A549 (cell line): ENCODE results near the gene ARMH3. TPM values are rescaled to one million over a fixed set of nuclear protein-coding genes. Genes with fewer than 3 reads are reported as not detected.
A peak's percentile ranks its signal among the peaks of the same experiment; 100 is the strongest.

ENCODE experiments used
- BHLHE40 ChIP-seq: IDR thresholded peaks from 2 replicates; pipeline ENCODE4 v1.6.1; 2012; ENCODE audit warnings: low read depth, low read length, inconsistent platforms
- CBX2 ChIP-seq: fragments of 200-600 bp; sonication (generic); IDR thresholded peaks from 2 replicates; pipeline ENCODE4 v1.6.1; 2016; ENCODE audit warnings: low read depth, mild to moderate bottlenecking, borderline replicate concordance
- CBX8 ChIP-seq: fragments of 200-600 bp; sonication (generic); IDR thresholded peaks from 2 replicates; pipeline ENCODE4 v1.6.1; 2016
- CEBPB ChIP-seq, 2 experiments: fragments of >200 bp in 1 of 2; sonication (Bioruptor Twin) in 1 of 2; formaldehyde crosslinking in 1 of 2; IDR thresholded peaks; 2 replicates each; pipeline ENCODE4 v1.6.1; 2012 to 2016
- CHD2 ChIP-seq: fragments of 150-350 bp; IDR thresholded peaks from 2 replicates; pipeline ENCODE4 v1.6.1; 2014; ENCODE audit warnings: low read length; ENCODE audit not compliant: partially characterized antibody
- EHF ChIP-seq: fragments of 250-450 bp; sonication (Bioruptor Pico); IDR thresholded peaks from 2 replicates; pipeline ENCODE4 v1.5.0; 2020; ENCODE audit warnings: mild to moderate bottlenecking
- ELK1 ChIP-seq: fragments of 150-350 bp; IDR thresholded peaks from 2 replicates; pipeline ENCODE4 v1.6.1; 2014; ENCODE audit warnings: low read depth, mild to moderate bottlenecking, low read length
- FOXS1 ChIP-seq: fragments of 250-450 bp; sonication (Bioruptor Pico); IDR thresholded peaks from 2 replicates; pipeline ENCODE4 v1.5.0; 2020; ENCODE audit warnings: mild to moderate bottlenecking, moderate library complexity
- HEYL ChIP-seq: fragments of 250-450 bp; sonication (Bioruptor Pico); IDR thresholded peaks from 2 replicates; pipeline ENCODE4 v1.8.0; 2021; ENCODE audit warnings: mild to moderate bottlenecking, moderate library complexity
- HMGXB4 ChIP-seq: fragments of 250-450 bp; sonication (Bioruptor Pico); IDR thresholded peaks from 2 replicates; pipeline ENCODE4 v1.5.0; 2021; ENCODE audit warnings: mild to moderate bottlenecking, moderate library complexity, borderline replicate concordance
- HOXB5 ChIP-seq: fragments of 250-450 bp; sonication (Bioruptor Pico); IDR thresholded peaks from 2 replicates; pipeline ENCODE4 v1.5.0; 2020; ENCODE audit warnings: mild to moderate bottlenecking, moderate library complexity
- JUN ChIP-seq, 2 experiments: fragments of >200 bp; sonication (Bioruptor Twin); formaldehyde crosslinking; IDR thresholded peaks; 2 replicates in 1 of 2; 3 replicates in 1 of 2; pipeline ENCODE4 v1.6.1; 2016 to 2017
- KDM5A ChIP-seq: fragments of 200-600 bp; sonication (generic); IDR thresholded peaks from 2 replicates; pipeline ENCODE4 v1.6.1; 2016; ENCODE audit warnings: antibody characterized with exemption, mild to moderate bottlenecking
- MAFK ChIP-seq: fragments of 450-650 bp; IDR thresholded peaks from 2 replicates; pipeline ENCODE4 v1.6.1; 2014; ENCODE audit not compliant: partially characterized antibody
- MYC ChIP-seq: IDR thresholded peaks from 2 replicates; pipeline ENCODE4 v1.6.1; 2012; ENCODE audit warnings: mild to moderate bottlenecking, inconsistent platforms, low read length, improper control_type of control experiment, borderline replicate concordance
- NFE2L2 ChIP-seq: fragments of 150-350 bp; conservative IDR thresholded peaks from 2 replicates; pipeline ENCODE4 v1.6.1; 2014; ENCODE audit warnings: low read length
- NPAS2 ChIP-seq: fragments of 250-450 bp; sonication (Bioruptor Pico); IDR thresholded peaks from 2 replicates; pipeline ENCODE4 v1.8.0; 2022; ENCODE audit warnings: mild to moderate bottlenecking, moderate library complexity, borderline replicate concordance
- PHF8 ChIP-seq: fragments of 200-600 bp; sonication (generic); IDR thresholded peaks from 2 replicates; pipeline ENCODE4 v1.6.1; 2016; ENCODE audit warnings: low read depth, mild to moderate bottlenecking, antibody characterized with exemption, moderate library complexity, borderline replicate concordance
- RAD21 ChIP-seq, 2 experiments: fragments of >200 bp in 1 of 2; sonication (Bioruptor Twin) in 1 of 2; formaldehyde crosslinking in 1 of 2; IDR thresholded peaks in 1 of 2; conservative IDR thresholded peaks in 1 of 2; 2 replicates in 1 of 2; 3 replicates in 1 of 2; pipeline ENCODE4 v1.6.1; 2012 to 2018; ENCODE audit warnings: inconsistent platforms in 1 of 2
- RCOR1 ChIP-seq: fragments of 150-350 bp; IDR thresholded peaks from 2 replicates; pipeline ENCODE4 v1.6.1; 2014; ENCODE audit warnings: antibody characterized with exemption, low read length, low read depth
- REST ChIP-seq: fragments of 200-600 bp; sonication (generic); IDR thresholded peaks from 2 replicates; pipeline ENCODE4 v1.6.1; 2016; ENCODE audit warnings: antibody characterized with exemption, mild to moderate bottlenecking, moderate library complexity
- RNF2 ChIP-seq: fragments of 200-600 bp; sonication (generic); IDR thresholded peaks from 2 replicates; pipeline ENCODE4 v1.6.1; 2016; ENCODE audit warnings: low read depth, mild to moderate bottlenecking, antibody characterized with exemption, moderate library complexity, borderline replicate concordance
- SMC3 ChIP-seq: fragments of >200 bp; sonication (Bioruptor Twin); formaldehyde crosslinking; IDR thresholded peaks from 3 replicates; pipeline ENCODE4 v1.6.1; 2018; ENCODE audit warnings: inconsistent platforms
- SREBF2 ChIP-seq: fragments of 450-650 bp; IDR thresholded peaks from 2 replicates; pipeline ENCODE4 v1.6.1; 2014; ENCODE audit warnings: mild to moderate bottlenecking, moderate library complexity
- TFCP2L1 ChIP-seq: fragments of 250-450 bp; sonication (Bioruptor Pico); IDR thresholded peaks from 2 replicates; pipeline ENCODE4 v1.5.0; 2021; ENCODE audit warnings: mild to moderate bottlenecking
- TP53 ChIP-seq: fragments of 250-450 bp; sonication (Bioruptor Pico); IDR thresholded peaks from 2 replicates; pipeline ENCODE4 v1.5.0; 2021; ENCODE audit warnings: mild to moderate bottlenecking, moderate library complexity
- USF2 ChIP-seq: fragments of 450-650 bp; IDR thresholded peaks from 2 replicates; pipeline ENCODE4 v1.6.1; 2014; ENCODE audit warnings: antibody characterized with exemption
- ZC3H11A ChIP-seq: fragments of 450-650 bp; IDR thresholded peaks from 2 replicates; pipeline ENCODE4 v1.6.1; 2014; ENCODE audit warnings: antibody characterized with exemption, mild to moderate bottlenecking
- ZFP36 ChIP-seq: fragments of 450-650 bp; IDR thresholded peaks from 2 replicates; pipeline ENCODE4 v1.6.1; 2014; ENCODE audit warnings: borderline replicate concordance; ENCODE audit not compliant: partially characterized antibody
- ZNF302 ChIP-seq: fragments of 250-450 bp; sonication (Bioruptor Pico); IDR thresholded peaks from 2 replicates; pipeline ENCODE4 v1.9.0; 2021; ENCODE audit warnings: inconsistent platforms, mild to moderate bottlenecking, moderate library complexity
- polyA plus RNA-seq, 4 experiments: library from polyadenylated mRNA; depleted of rRNA in 3 of 4; stranded (reverse); fragments of >200 nt; fragmentation: RNase III in 1 of 4; extraction: RNeasy Plus Mini Kit Qiagen cat#74134 plus additional on column Dnase treatment in 1 of 4; gene quantifications; 2 replicates in 3 of 4; 3 replicates in 1 of 4; pipeline ENCODE4 v1.2.3, GENCODE V29; 2011 to 2017

The ARMH3 gene
- polyA plus RNA-seq, 2 of the 4 experiments (the other 2 are of a cell fraction) = 12.7 to 17.3 TPM

- TF ChIP-seq PHF8 (no peak), MAFK (peak; percentile 98), FOXS1 (no peak), EHF (CRISPR knock-in tag) (no peak), SMC3 (no peak), REST (no peak), NFE2L2 (no peak), ELK1 (no peak), ZNF302 (CRISPR knock-in tag) (no peak), CBX8 (no peak), ZFP36 (no peak), RCOR1 (no peak), MYC (peak; percentile 92), TFCP2L1 (CRISPR knock-in tag) (no peak), USF2 (no peak), HEYL (CRISPR knock-in tag) (no peak), RNF2 (no peak), CEBPB (IDR thresholded peaks at IDR 0.05) (no peak), CHD2 (peak; percentile 20), KDM5A (no peak), JUN (IDR thresholded peaks at IDR 0.05) (peak; percentile 53 to 71; a peak in 2 of 5 replicates), TP53 (CRISPR knock-in tag) (no peak), HOXB5 (CRISPR knock-in tag) (0 out of 2 replicates have a peak, but pooled peaks have one; percentile 24), CBX2 (no peak), HMGXB4 (CRISPR knock-in tag) (no peak), NPAS2 (CRISPR knock-in tag) (peak; percentile 61; the same call in 1 of the 2 replicates), BHLHE40 (peak; percentile 49; the same call in 1 of the 2 replicates), ZC3H11A (no peak), RAD21 (conservative IDR thresholded peaks at IDR 0.05 in 1 of 2, IDR thresholded peaks at IDR 0.05 in 1 of 2) (no peak), SREBF2 (no peak)
Observed at GRCh38 chr10:101830322-101831168, 225.4 kb downstream of the ARMH3 start (continued).
